Common myeloid progenitor, CD34-positive (primary cell): Measurements from ENCODE around the gene SLCO3A1.

Experiments used
- CTCF ChIA-PET: fragments of 350-600 bp; sonication (Branson Sonifier 250); formaldehyde crosslinking; loops from one replicate; lab custom pipeline; 2021; ENCODE audit warnings: antibody characterized with exemption; lab: Charles Lee
- POLR2A ChIA-PET: fragments of 350-600 bp; sonication (Branson Sonifier 250); formaldehyde crosslinking; loops from one replicate; lab custom pipeline; 2021; ENCODE audit warnings: antibody characterized with exemption; lab: Charles Lee
- DNase-seq, 3 donors: peaks; one replicate each; pipeline versions ENCODE4 v3.0.0 to v3.0.0-alpha.2; 2013
- H3K27ac ChIP-seq, 2 experiments: 1 replicate in 1 of 2; 2 replicates in 1 of 2; pipeline ENCODE4 v1.7.0; 2013; ENCODE audit warnings: inconsistent platforms in 2 of 2, low read length in 2 of 2, mild to moderate bottlenecking in 2 of 2, low read depth in 1 of 2, moderate library complexity in 1 of 2; ENCODE audit not compliant: severe bottlenecking in 2 of 2, insufficient read depth in 1 of 2, poor library complexity in 1 of 2
- H3K27me3 ChIP-seq, 5 experiments: replicated peaks in 2 of 5; 1 replicate in 3 of 5; 2 replicates in 2 of 5; pipeline versions ENCODE4 v1.6.1 to v1.7.0; 2013; ENCODE audit warnings: low read length in 4 of 5, mild to moderate bottlenecking in 2 of 5, moderate library complexity in 2 of 5, inconsistent platforms in 1 of 5; ENCODE audit not compliant: insufficient read depth in 5 of 5, control insufficient read depth in 4 of 5
- H3K36me3 ChIP-seq, 4 experiments: 1 replicate in 2 of 4; 2 replicates in 2 of 4; pipeline versions ENCODE4 v1.6.1 to v1.7.0; 2013; ENCODE audit warnings: low read length in 3 of 4, control low read depth in 1 of 4, mild to moderate bottlenecking in 1 of 4; ENCODE audit not compliant: control insufficient read depth in 4 of 4, insufficient read depth in 4 of 4
- H3K4me1 ChIP-seq, 4 experiments: 1 replicate in 3 of 4; 2 replicates in 1 of 4; pipeline versions ENCODE4 v1.6.1 to v1.7.1; 2013; ENCODE audit warnings: low read length in 3 of 4, mild to moderate bottlenecking in 3 of 4, control low read depth in 1 of 4, inconsistent platforms in 1 of 4, moderate library complexity in 1 of 4; ENCODE audit not compliant: control insufficient read depth in 4 of 4, insufficient read depth in 4 of 4; ENCODE audit errors: control extremely low read depth in 1 of 4
- H3K4me3 ChIP-seq, 7 experiments: 1 replicate in 4 of 7; 2 replicates in 3 of 7; pipeline versions ENCODE4 v1.5.1 to v1.7.0; 2013; ENCODE audit warnings: mild to moderate bottlenecking in 7 of 7, low read length in 6 of 7, moderate library complexity in 6 of 7, inconsistent platforms in 2 of 7, low read depth in 2 of 7, control low read depth in 1 of 7; ENCODE audit not compliant: insufficient read depth in 4 of 7, control insufficient read depth in 1 of 7; ENCODE audit errors: extremely low read depth in 1 of 7
- H3K9me3 ChIP-seq, 5 experiments: 1 replicate in 4 of 5; 2 replicates in 1 of 5; pipeline versions ENCODE4 v1.6.1 to v1.7.1; 2013; ENCODE audit warnings: low read length in 4 of 5, mild to moderate bottlenecking in 2 of 5, inconsistent platforms in 1 of 5, low read depth in 1 of 5, moderate library complexity in 1 of 5; ENCODE audit not compliant: control insufficient read depth in 4 of 5, insufficient read depth in 2 of 5; ENCODE audit errors: control extremely low read depth in 1 of 5
- WGBS: methylation state at CpG from one replicate; pipeline ENCODE4 v1.1.5; 2013; ENCODE audit not compliant: insufficient coverage; 5-methylcytosine and 5-hydroxymethylcytosine counted together

Gene SLCO3A1

DNA sequence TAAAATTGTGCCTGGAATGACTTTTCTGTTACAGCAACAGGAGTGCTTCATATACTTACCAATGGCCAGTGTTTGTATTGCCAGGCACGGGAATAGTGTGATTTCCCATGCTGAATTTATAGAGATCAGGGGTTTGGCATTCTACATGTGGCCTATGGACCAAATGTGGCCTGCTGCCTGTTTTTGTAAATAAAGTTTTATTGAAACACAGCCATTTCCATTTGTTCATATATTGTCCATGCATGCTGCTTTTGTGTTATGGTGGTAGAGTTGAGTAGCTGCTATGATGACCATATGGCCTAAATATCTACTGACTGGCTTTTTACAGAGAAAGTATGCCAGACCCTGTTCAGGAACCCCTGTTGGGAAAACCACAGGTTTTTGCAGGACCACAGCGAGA, 55.6 kb downstream of the SLCO3A1 start:
- H3K36me3 ChIP-seq = peaks cover 0 to 3% (median 0%) of the 10 kb centered on the region in 4 experiments
- no peak for DNase-seq
- 88% methylated on average over 1 of the region's 2 CpGs for WGBS
- POLR2A ChIA-PET = no interaction called here
- H3K27ac ChIP-seq = no peak overlapping the region
- H3K27me3 ChIP-seq = no peaks in the 10 kb centered on the region
- peaks cover 0 to 6% (median under 1%) of the 10 kb centered on the region in 4 experiments for H3K4me1 ChIP-seq
- no peak overlapping the region for H3K4me3 ChIP-seq
- no peaks in the 10 kb centered on the region for H3K9me3 ChIP-seq
- CTCF ChIA-PET = interaction anchor here (1.2 kb wide), 1 partner anchor 14 kb away, joined by 3 read pairs; no protein-coding TSS in a partner anchor

DNA sequence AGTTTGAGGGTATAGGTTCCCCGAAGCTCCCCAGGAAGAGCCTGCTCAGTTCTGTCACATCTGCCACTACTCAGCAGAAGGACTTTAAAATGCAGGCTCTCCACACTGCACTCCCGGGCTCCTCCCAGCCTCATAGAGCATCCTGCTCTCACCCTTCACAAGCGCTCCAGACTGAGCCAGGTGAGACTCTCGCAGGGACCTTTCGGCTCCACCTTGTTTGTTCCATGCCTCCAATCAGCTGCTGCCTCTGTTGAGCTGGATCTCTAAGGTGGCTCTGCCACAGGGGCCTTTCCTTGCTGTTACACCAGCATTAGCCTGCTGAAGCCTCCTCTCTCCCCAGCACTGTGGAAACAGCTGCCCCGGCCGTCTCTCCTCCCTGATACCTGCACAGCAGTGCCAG, 56.1 kb downstream of the SLCO3A1 start:
- WGBS = 97% methylated on average over 6 of the region's 7 CpGs
- ChIA-PET POLR2A (no interaction called here), CTCF (interaction anchor here (0.8 kb wide), 1 partner anchor 30 kb away, joined by 3 read pairs; no protein-coding TSS in a partner anchor)
- Histone ChIP-seq H3K4me3 (no peak overlapping the region), H3K36me3 (peaks cover 0 to 3% (median 0%) of the 10 kb centered on the region in 4 experiments), H3K27ac (no peak overlapping the region), H3K4me1 (peaks cover 0 to 6% (median under 1%) of the 10 kb centered on the region in 4 experiments), H3K9me3 (no peaks in the 10 kb centered on the region), H3K27me3 (no peaks in the 10 kb centered on the region)
- no peak for DNase-seq

DNA sequence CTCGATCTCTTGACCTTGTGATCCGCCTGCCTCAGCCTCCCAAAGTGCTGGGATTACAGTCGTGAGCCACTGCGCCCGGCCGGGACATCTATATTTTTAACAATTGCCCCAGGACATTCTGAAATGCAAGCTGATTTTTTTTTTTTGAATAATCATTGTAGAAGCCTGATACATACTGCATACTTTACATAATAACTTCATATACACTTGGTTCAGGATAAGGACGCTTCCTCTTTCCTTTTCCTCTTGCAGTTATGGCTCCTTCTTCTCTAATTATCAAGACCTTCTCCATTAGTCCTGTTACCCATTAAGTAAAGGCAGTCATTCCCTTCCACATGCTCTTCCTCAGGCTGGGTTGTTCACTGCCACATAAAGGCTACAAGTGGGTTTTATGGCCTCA, 58.3 kb downstream of the SLCO3A1 start:
- Histone ChIP-seq H3K27ac (no peak overlapping the region), H3K4me3 (no peak overlapping the region), H3K4me1 (peaks cover 0 to 6% (median under 1%) of the 10 kb centered on the region in 4 experiments), H3K27me3 (no peaks in the 10 kb centered on the region), H3K9me3 (no peaks in the 10 kb centered on the region), H3K36me3 (peaks cover 0 to 10% (median 10%) of the 10 kb centered on the region in 4 experiments)
- POLR2A ChIA-PET = no interaction called here
- peak in 1 of 3 donors; percentile 13 for DNase-seq
- CTCF ChIA-PET = interaction anchor here (1.4 kb wide), 1 partner anchor 205 kb away, joined by 4 read pairs; no protein-coding TSS in a partner anchor
- 90% methylated on average over 2 of the region's 7 CpGs for WGBS

GRCh38 chr15:91912336-91912735, 58.8 kb downstream of the SLCO3A1 start:
- CTCF ChIA-PET = no interaction called here
- POLR2A ChIA-PET = no interaction called here

GRCh38 chr15:91913560-91913959, 60.1 kb downstream of the SLCO3A1 start:
- Histone ChIP-seq H3K27ac (no peak overlapping the region), H3K27me3 (no peaks in the 10 kb centered on the region), H3K4me3 (no peak overlapping the region), H3K36me3 (peaks cover 0 to 22% (median 12%) of the 10 kb centered on the region in 4 experiments), H3K4me1 (peaks cover 0 to 6% (median under 1%) of the 10 kb centered on the region in 4 experiments), H3K9me3 (no peaks in the 10 kb centered on the region)
- WGBS = 97% methylated on average over 6 of the region's 6 CpGs
- CTCF ChIA-PET = interaction anchor here (0.9 to 1.5 kb wide), 2 partner anchors 10 to 15 kb away, joined by 3 read pairs; no protein-coding TSS in a partner anchor
- POLR2A ChIA-PET = no interaction called here
- no peak for DNase-seq

More at GRCh38 chr15:91912336-91912735, 58.8 kb downstream of the SLCO3A1 start:
- no peaks in the 10 kb centered on the region for H3K27me3 ChIP-seq
- H3K27ac ChIP-seq = no peak overlapping the region
- DNase-seq = no peak
- no peaks in the 10 kb centered on the region for H3K9me3 ChIP-seq
- H3K4me1 ChIP-seq = peaks cover 0 to 6% (median under 1%) of the 10 kb centered on the region in 4 experiments
- no peak overlapping the region for H3K4me3 ChIP-seq
- WGBS = 92% methylated on average over 4 of the region's 4 CpGs
- H3K36me3 ChIP-seq = peaks cover 0 to 15% (median 12%) of the 10 kb centered on the region in 4 experiments

DNA sequence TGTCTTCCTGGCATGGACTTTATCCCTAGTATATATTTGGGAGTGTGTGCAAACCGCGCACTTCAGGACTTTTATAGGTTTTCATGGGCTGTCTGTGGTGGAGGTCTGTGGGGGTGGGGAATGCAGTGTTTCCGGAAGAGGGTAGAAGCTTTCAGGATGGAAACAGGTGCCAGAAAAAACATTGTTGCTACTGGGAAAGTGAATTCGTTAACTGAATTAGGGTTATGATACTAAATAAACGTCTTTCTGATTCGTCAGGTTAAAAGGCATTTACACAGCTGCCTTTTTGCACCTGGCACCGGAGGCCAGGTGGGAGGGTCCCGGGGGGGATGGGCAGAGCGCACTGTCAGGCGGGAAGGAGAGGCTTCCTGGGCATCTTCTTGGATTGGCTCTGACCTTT, 62.1 kb downstream of the SLCO3A1 start:
- Histone ChIP-seq H3K36me3 (peaks cover 0 to 22% (median 12%) of the 10 kb centered on the region in 4 experiments), H3K9me3 (no peaks in the 10 kb centered on the region), H3K27ac (no peak overlapping the region), H3K4me1 (peaks cover 0 to 6% (median under 1%) of the 10 kb centered on the region in 4 experiments), H3K4me3 (no peak overlapping the region), H3K27me3 (no peaks in the 10 kb centered on the region)
- ChIA-PET CTCF (interaction anchor here (0.9 to 1.5 kb wide), 2 partner anchors 19 to 23 kb away, joined by 3 read pairs; no protein-coding TSS in a partner anchor), POLR2A (no interaction called here)
- WGBS = 98% methylated on average over 10 of the region's 10 CpGs
- DNase-seq = no peak

DNA sequence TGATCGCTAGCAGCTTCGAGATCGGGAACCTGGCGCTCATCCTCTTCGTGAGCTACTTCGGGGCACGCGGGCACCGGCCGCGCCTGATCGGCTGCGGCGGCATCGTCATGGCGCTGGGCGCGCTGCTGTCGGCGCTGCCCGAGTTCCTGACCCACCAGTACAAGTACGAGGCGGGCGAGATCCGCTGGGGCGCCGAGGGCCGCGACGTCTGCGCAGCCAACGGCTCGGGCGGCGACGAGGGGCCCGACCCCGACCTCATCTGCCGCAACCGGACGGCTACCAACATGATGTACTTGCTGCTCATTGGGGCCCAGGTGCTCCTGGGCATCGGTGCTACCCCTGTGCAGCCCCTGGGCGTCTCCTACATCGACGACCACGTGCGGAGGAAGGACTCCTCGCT, 62.5 kb downstream of the SLCO3A1 start:
- Histone ChIP-seq H3K27ac (no peak overlapping the region), H3K27me3 (no peaks in the 10 kb centered on the region), H3K9me3 (no peaks in the 10 kb centered on the region), H3K4me3 (no peak overlapping the region), H3K4me1 (peaks cover 3 to 11% (median 5%) of the 10 kb centered on the region in 4 experiments), H3K36me3 (peaks cover 0 to 22% (median 11%) of the 10 kb centered on the region in 4 experiments)
- CTCF ChIA-PET = interaction anchor here (0.9 to 1.5 kb wide), 2 partner anchors 20 to 23 kb away, joined by 3 read pairs; no protein-coding TSS in a partner anchor
- POLR2A ChIA-PET = no interaction called here
- no peak for DNase-seq
- WGBS = 99% methylated on average over 46 of the region's 48 CpGs
